Heart left ventricle (tissue), 16 donors: Measurements from ENCODE around the gene LIN9. TPM values are rescaled to one million over a fixed set of nuclear protein-coding genes. Genes with fewer than 3 reads are reported as not detected.
"Not testable (repeated sequence)": the region's sequence is repeated elsewhere in the genome, so short reads cannot be mapped to it uniquely, and the experiment has no call there.

ENCODE experiments used
- ATAC-seq, 4 donors: fragments of 200-7000 bp; cut with Tn5 transposase; one replicate each; pipeline ENCODE4 v1.9.1; 2020 to 2022; ENCODE audit warnings: moderate library complexity in 4 of 4, mild to moderate bottlenecking in 3 of 4, moderate number of reproducible peaks in 1 of 4
- DNase-seq, 5 donors: peaks; one replicate each; pipeline ENCODE4 v3.0.0-alpha.2; 2020
- H3K27ac ChIP-seq, 12 donors: fragments of 200-600 bp; sonication (generic) in 4 of 12; one replicate each; pipeline versions ENCODE4 v1.5.0 to v1.8.0; 2016 to 2022; ENCODE audit warnings: mild to moderate bottlenecking in 2 of 12
- H3K27me3 ChIP-seq, 9 donors: fragments of 200-600 bp; sonication (generic) in 2 of 9; one replicate each; pipeline versions ENCODE4 v1.5.1 to v1.8.0; 2016 to 2022; ENCODE audit warnings: mild to moderate bottlenecking in 3 of 9
- H3K36me3 ChIP-seq, 9 donors: fragments of 200-600 bp; sonication (generic) in 2 of 9; one replicate each; pipeline versions ENCODE4 v1.5.0 to v1.8.0; 2018 to 2022; ENCODE audit warnings: mild to moderate bottlenecking in 2 of 9
- H3K4me1 ChIP-seq, 12 donors: fragments of 200-600 bp; sonication (generic) in 4 of 12; one replicate each; pipeline versions ENCODE4 v1.5.0 to v1.8.0; 2016 to 2022; ENCODE audit warnings: mild to moderate bottlenecking in 3 of 12
- H3K4me3 ChIP-seq, 12 donors: fragments of 200-600 bp; sonication (generic) in 4 of 12; one replicate each; pipeline versions ENCODE4 v1.5.0 to v1.8.0; 2017 to 2022; ENCODE audit warnings: mild to moderate bottlenecking in 9 of 12, moderate library complexity in 4 of 12
- H3K9me3 ChIP-seq, 12 donors: fragments of 200-600 bp; sonication (generic) in 4 of 12; one replicate each; pipeline versions ENCODE4 v1.5.0 to v1.8.0; 2016 to 2022; ENCODE audit warnings: mild to moderate bottlenecking in 1 of 12
- CTCF ChIP-seq, 12 donors: fragments of 200-600 bp; sonication (generic) in 4 of 12; IDR thresholded peaks; one replicate each; pipeline versions ENCODE4 v1.5.0 to v1.8.0; 2018 to 2022; ENCODE audit warnings: antibody characterized with exemption in 12 of 12, mild to moderate bottlenecking in 5 of 12
- POLR2A ChIP-seq, 2 donors: fragments of 450-650 bp; IDR thresholded peaks; one replicate each; pipeline ENCODE4 v1.6.1; 2017; ENCODE audit warnings: antibody characterized with exemption in 2 of 2, mild to moderate bottlenecking in 2 of 2, moderate library complexity in 2 of 2
- WGBS, 4 donors: extraction: QIAGEN DNeasy Blood & Tissue Kit in 2 of 4; methylation state at CpG; one replicate each; pipeline versions ENCODE4 v1.1.5 to v1.1.7; 2013 to 2018; 5-methylcytosine and 5-hydroxymethylcytosine counted together
- intact Hi-C, 10 donors: fragments of 100-400 bp; cut with DNase I; formaldehyde crosslinking; loops; one replicate each; pipeline versions ENCODE4 v1.11.1 to v1.14.2; 2022
- polyA plus RNA-seq, 2 donors: library from polyadenylated mRNA; stranded (reverse); fragments of 200-250 nt; gene quantifications; one replicate each; pipeline ENCODE4 v1.2.3, GENCODE V29; 2013
- total RNA-seq, 9 donors: library from RNA; depleted of rRNA in 2 of 9; stranded (reverse); fragments of >200 nt in 2 of 9; fragmentation: NEBNext Ultra II Directional in 3 of 9; extraction: Animal tissue kit (Norgen Biotek cat#: 25700) in 3 of 9; gene quantifications; one replicate each; pipeline versions ENCODE4 v1.1.0 to v1.2.4, GENCODE V29; 2016 to 2023
- donor health status: ischemic (EF 13 %, LVEDD 7.1; RV severe dilation, severe dysfunction).
- donor health status: healthy with polysubstance abuse.
- donor health status: DM: no; HTN: yes; CAD: no.
- donor health status: DM: no; HTN: no; CAD: no.
- donor health status: ischemic (EF 25% LVEDD 6.9; RV normal size, moderate dysfunction).
- donor health status: ischemic (EF 25% LVEDD 5.7; RV mildly dilated, moderate dysfunction).
- donor health status: healthy.
- donor health status: DM: yes; HTN: yes; CAD: no.
- donor health status: ischemic (EF 35%, LVEDD 5.7; RV mildly dilated, moderate dysfunction).
- donor health status: nonischemic (EF 11% LVEDD 7.7; RV severe dilation, severe dysfunction).
- donor health status: DM: yes; HTN: yes; CAD: no.
- donor health status: PGD.
- donor health status: ischemic (EF 29% LVEDD 5.4; RV normal size, mild dysfunction).
- donor health status: nonischemic (EF 23%, LVEDD 6.1; RV moderate dilation, normal function).

The LIN9 gene
- total and polyA plus RNA-seq, 11 donors = 10.9 to 21.0 (median 17.7) TPM

GRCh38 chr1:226349801-226350518, 41.0 kb upstream of the LIN9 start:
- TF ChIP-seq POLR2A (IDR thresholded peaks at IDR 0.05) (no peak), CTCF (IDR thresholded peaks at IDR 0.05) (no peak)
- no peaks in the 10 kb centered on the region for H3K9me3 ChIP-seq
- H3K4me1 ChIP-seq = peaks cover 0 to 30% (median 14%) of the 10 kb centered on the region in 12 donors
- DNase-seq (no peak), ATAC-seq (no peak)
- intact Hi-C loops = loop anchor here in 2 of 10 donors (5.0 to 10.0 kb wide), 2 partner anchors 38 to 105 kb away; no protein-coding TSS in a partner anchor
- H3K36me3 ChIP-seq = no peaks in the 10 kb centered on the region
- 48 to 60% (median 55%) methylated on average over 18 of the region's 18 CpGs for WGBS, 4 donors
- no peaks in the 10 kb centered on the region for H3K27me3 ChIP-seq
- no peak overlapping the region for H3K27ac ChIP-seq
- H3K4me3 ChIP-seq = no peak overlapping the region

- WGBS, 4 donors = 86 to 96% (median 88%) methylated on average over 11 of the region's 11 CpGs
- TF ChIP-seq POLR2A (IDR thresholded peaks at IDR 0.05) = no peak
- no peak for TF ChIP-seq CTCF (IDR thresholded peaks at IDR 0.05)
- Histone ChIP-seq H3K27ac (no peak overlapping the region), H3K4me1 (peaks cover 0 to 21% (median 12%) of the 10 kb centered on the region in 12 donors), H3K27me3 (no peaks in the 10 kb centered on the region), H3K4me3 (no peak overlapping the region), H3K9me3 (no peaks in the 10 kb centered on the region), H3K36me3 (no peaks in the 10 kb centered on the region)
- DNase-seq (no peak), ATAC-seq (no peak)
- intact Hi-C loops = loop anchor here in 1 of 10 donors (10.0 kb wide), 1 partner anchor 104 kb away; no protein-coding TSS in a partner anchor
Observed at GRCh38 chr1:226349081-226349480, 40.1 kb upstream of the LIN9 start.

GRCh38 chr1:226344441-226345259, 35.7 kb upstream of the LIN9 start:
- intact Hi-C loops = loop anchor here in 1 of 10 donors (10.0 kb wide), 1 partner anchor 100 kb away; no protein-coding TSS in a partner anchor
- ATAC-seq (no peak), DNase-seq (no peak)
- no peaks in the 10 kb centered on the region for H3K9me3 ChIP-seq
- H3K27ac ChIP-seq = no peak overlapping the region
- H3K4me3 ChIP-seq = no peak overlapping the region
- H3K27me3 ChIP-seq = no peaks in the 10 kb centered on the region
- no peaks in the 10 kb centered on the region for H3K36me3 ChIP-seq
- H3K4me1 ChIP-seq = peaks cover 0 to 2% (median 0%) of the 10 kb centered on the region in 12 donors
- WGBS, 4 donors = 72 to 78% (median 75%) methylated on average over 8 of the region's 8 CpGs
- no peak for TF ChIP-seq POLR2A (IDR thresholded peaks at IDR 0.05)
- no peak for TF ChIP-seq CTCF (IDR thresholded peaks at IDR 0.05)

- Histone ChIP-seq H3K9me3 (no peaks in the 10 kb centered on the region), H3K4me3 (no peak overlapping the region), H3K36me3 (no peaks in the 10 kb centered on the region), H3K27ac (no peak overlapping the region), H3K27me3 (no peaks in the 10 kb centered on the region), H3K4me1 (no peaks in the 10 kb centered on the region)
- intact Hi-C loops = loop anchor here in 1 of 10 donors (10.0 kb wide), 1 partner anchor 98 kb away; no protein-coding TSS in a partner anchor
- no peak for ATAC-seq
- WGBS, 4 donors = 61 to 80% (median 75%) methylated on average over 2 of the region's 2 CpGs
- TF ChIP-seq CTCF (IDR thresholded peaks at IDR 0.05) (no peak), POLR2A (IDR thresholded peaks at IDR 0.05) (no peak)
- no peak for DNase-seq
Observed at GRCh38 chr1:226342656-226343055, 33.7 kb upstream of the LIN9 start.

GRCh38 chr1:226340111-226340510, 31.1 kb upstream of the LIN9 start:
- H3K4me1 ChIP-seq, H3K36me3 ChIP-seq, ATAC-seq, H3K27ac ChIP-seq, H3K4me3 ChIP-seq, H3K9me3 ChIP-seq, H3K27me3 ChIP-seq, DNase-seq: not testable (repeated sequence)
- intact Hi-C loops = loop anchor here in 1 of 10 donors (10.0 kb wide), 1 partner anchor 95 kb away; no protein-coding TSS in a partner anchor
- whole genome bisulfite sequencing, 4 donors = 84 to 91% (median 90%) methylated on average over 3 of the region's 3 CpGs
